H1 (cell line): ENCODE measurements around the gene HIVEP3. TPM values are rescaled to one million over a fixed set of nuclear protein-coding genes. Genes with fewer than 3 reads are reported as not detected.

Experiments
- BCL11A ChIP-seq, 2 experiments: IDR thresholded peaks; one replicate each; pipeline ENCODE4 v1.6.1; 2011; ENCODE audit warnings: low read depth in 2 of 2, low read length in 2 of 2, mild to moderate bottlenecking in 2 of 2
- EGR1 ChIP-seq: IDR thresholded peaks from 2 replicates; pipeline ENCODE4 v1.6.1; 2011; ENCODE audit warnings: low read depth, low read length, borderline replicate concordance
- POLR2A ChIP-seq, 2 experiments: IDR thresholded peaks; 1 replicate in 1 of 2; 2 replicates in 1 of 2; pipeline ENCODE4 v1.6.1; 2011; ENCODE audit warnings: low read depth in 2 of 2, low read length in 2 of 2, mild to moderate bottlenecking in 2 of 2; ENCODE audit errors: control extremely low read depth in 1 of 2
- RAD21 ChIP-seq, 2 experiments: IDR thresholded peaks in 1 of 2; conservative IDR thresholded peaks in 1 of 2; 2 replicates each; pipeline ENCODE4 v1.6.1; 2011; ENCODE audit warnings: low read depth in 2 of 2, low read length in 2 of 2, improper control_type of control experiment in 1 of 2, inconsistent platforms in 1 of 2, mild to moderate bottlenecking in 1 of 2, moderate library complexity in 1 of 2
- polyA plus RNA-seq, 7 experiments: library from polyadenylated mRNA; depleted of rRNA in 3 of 7; stranded (reverse) in 5 of 7; unstranded in 2 of 7; fragments of >200 nt in 5 of 7; fragments of 200-250 nt in 2 of 7; gene quantifications; 1 replicate in 5 of 7; 2 replicates in 1 of 7; 4 replicates in 1 of 7; pipeline versions ENCODE4 v1.2.1 to v1.2.3, GENCODE V29; 2011 to 2013; ENCODE audit warnings: missing spikeins in 2 of 7, mixed read lengths in 2 of 7
- total RNA-seq: library from RNA; stranded (reverse); fragmentation: NEBNext Ultra II Directional; extraction: Animal tissue kit (Norgen Biotek cat#: 25700); gene quantifications from 2 replicates; pipeline ENCODE4 v1.2.1, GENCODE V29; 2021

Gene HIVEP3
- total and polyA plus RNA-seq, 2 of the 8 experiments (the other 6 are each of a cell fraction or from before 2014, with no cell fraction given): 0.24 to 0.69 TPM

- TF ChIP-seq RAD21 (IDR thresholded peaks at IDR 0.05 in 1 of 2, conservative IDR thresholded peaks at IDR 0.05 in 1 of 2; ENCODE audit: low read depth in 2 of 2, low read length in 2 of 2) (no peak), BCL11A (IDR thresholded peaks at IDR 0.05; ENCODE audit: low read depth in 2 of 2, low read length in 2 of 2) (no peak), EGR1 (no peak), POLR2A (IDR thresholded peaks at IDR 0.05; ENCODE audit: control extremely low read depth in 1 of 2, low read depth in 2 of 2, low read length in 2 of 2) (no peak)
Measured at GRCh38 chr1:41648844-41649243, 269.9 kb downstream of the HIVEP3 start (continued).
